ENCODE results near the gene CCDC33. TPM values are rescaled to one million over a fixed set of nuclear protein-coding genes. Genes with fewer than 3 reads are reported as not detected.
"Not testable (repeated sequence)": the region's sequence is repeated elsewhere in the genome, so short reads cannot be mapped to it uniquely, and the experiment has no call there.

CCDC33 gene
- total and polyA plus RNA-seq, 12 donors = not detected

DNA sequence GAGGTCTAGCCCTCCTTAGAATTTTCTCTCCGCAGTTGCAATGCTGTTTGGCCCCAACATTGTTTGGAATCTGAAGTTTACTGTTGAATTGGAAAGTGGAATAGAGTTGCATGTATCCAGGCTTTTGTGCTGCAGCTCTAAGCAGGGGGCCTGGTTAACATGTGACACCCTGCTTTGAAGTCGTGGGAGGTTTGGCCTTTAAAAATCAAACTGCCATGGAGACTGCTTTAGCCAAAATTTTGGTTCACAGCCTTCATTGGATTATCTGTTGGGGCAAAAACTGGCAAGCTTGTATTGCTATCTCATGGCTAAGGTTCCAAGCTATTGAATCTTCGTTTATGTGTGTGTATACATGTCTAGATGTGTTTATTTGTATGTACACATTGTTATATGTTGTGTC lies 115.5 kb downstream of the CCDC33 start:
- no peak overlapping the region for H3K4me3 ChIP-seq
- H3K4me1 ChIP-seq = no peaks in the 10 kb centered on the region
- no peak overlapping the region for H3K27ac ChIP-seq
- TF ChIP-seq, protein P1, sequence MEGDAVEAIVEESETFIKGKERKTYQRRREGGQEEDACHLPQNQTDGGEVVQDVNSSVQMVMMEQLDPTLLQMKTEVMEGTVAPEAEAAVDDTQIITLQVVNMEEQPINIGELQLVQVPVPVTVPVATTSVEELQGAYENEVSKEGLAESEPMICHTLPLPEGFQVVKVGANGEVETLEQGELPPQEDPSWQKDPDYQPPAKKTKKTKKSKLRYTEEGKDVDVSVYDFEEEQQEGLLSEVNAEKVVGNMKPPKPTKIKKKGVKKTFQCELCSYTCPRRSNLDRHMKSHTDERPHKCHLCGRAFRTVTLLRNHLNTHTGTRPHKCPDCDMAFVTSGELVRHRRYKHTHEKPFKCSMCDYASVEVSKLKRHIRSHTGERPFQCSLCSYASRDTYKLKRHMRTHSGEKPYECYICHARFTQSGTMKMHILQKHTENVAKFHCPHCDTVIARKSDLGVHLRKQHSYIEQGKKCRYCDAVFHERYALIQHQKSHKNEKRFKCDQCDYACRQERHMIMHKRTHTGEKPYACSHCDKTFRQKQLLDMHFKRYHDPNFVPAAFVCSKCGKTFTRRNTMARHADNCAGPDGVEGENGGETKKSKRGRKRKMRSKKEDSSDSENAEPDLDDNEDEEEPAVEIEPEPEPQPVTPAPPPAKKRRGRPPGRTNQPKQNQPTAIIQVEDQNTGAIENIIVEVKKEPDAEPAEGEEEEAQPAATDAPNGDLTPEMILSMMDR (IDR thresholded peaks at IDR 0.05) = no peak
- intact Hi-C loops (cut with DNase I) = no loop called here
- no peaks in the 10 kb centered on the region for H3K36me3 ChIP-seq
- H3K9me3 ChIP-seq = peaks cover 0 to 6% (median 0%) of the 10 kb centered on the region in 11 donors
- ATAC-seq = no peak
- H3K27me3 ChIP-seq = peaks cover 0 to 15% (median 6%) of the 10 kb centered on the region in 7 donors
- no peak for DNase-seq
- WGBS, 2 donors = 41 to 46% methylated on average over 3 of the region's 3 CpGs

DNA sequence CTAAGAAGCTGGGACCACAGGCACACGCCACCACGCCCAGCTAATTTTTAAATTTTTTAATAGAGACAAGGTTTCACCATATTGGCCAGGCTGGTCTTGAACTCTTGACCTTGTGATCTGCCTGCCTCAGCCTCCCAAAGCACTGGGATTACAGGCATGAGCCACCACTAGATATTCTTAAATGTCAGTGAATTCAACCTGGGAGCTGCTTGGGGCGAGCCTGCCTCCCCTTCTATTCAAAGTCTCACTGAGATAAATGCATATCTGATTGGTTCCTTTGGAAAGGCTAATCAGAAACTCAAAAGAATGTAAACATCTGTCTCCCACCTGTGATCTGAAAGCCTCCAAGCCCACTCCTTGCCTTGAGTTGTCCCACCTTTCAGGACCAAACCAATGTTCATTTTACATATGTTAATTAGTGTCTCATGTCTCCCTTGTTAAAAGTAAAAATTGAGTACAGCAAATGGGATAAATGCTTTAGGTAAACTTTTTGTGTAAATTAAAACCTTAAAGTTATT lies 116.3 kb downstream of the CCDC33 start:
- DNase-seq (no peak), ATAC-seq (no peak)
- H3K27ac ChIP-seq = no peak overlapping the region
- intact Hi-C loops (cut with DNase I) = no loop called here
- H3K9me3 ChIP-seq = peaks cover 0 to 6% (median 0%) of the 10 kb centered on the region in 11 donors
- no peaks in the 10 kb centered on the region for H3K36me3 ChIP-seq
- 77 to 87% methylated on average over 3 of the region's 3 CpGs for WGBS, 2 donors
- H3K27me3 ChIP-seq = peaks cover 0 to 15% (median 6%) of the 10 kb centered on the region in 7 donors
- no peak overlapping the region for H3K4me3 ChIP-seq
- TF ChIP-seq, protein P1 (IDR thresholded peaks at IDR 0.05) = no peak
- no peaks in the 10 kb centered on the region for H3K4me1 ChIP-seq

DNA sequence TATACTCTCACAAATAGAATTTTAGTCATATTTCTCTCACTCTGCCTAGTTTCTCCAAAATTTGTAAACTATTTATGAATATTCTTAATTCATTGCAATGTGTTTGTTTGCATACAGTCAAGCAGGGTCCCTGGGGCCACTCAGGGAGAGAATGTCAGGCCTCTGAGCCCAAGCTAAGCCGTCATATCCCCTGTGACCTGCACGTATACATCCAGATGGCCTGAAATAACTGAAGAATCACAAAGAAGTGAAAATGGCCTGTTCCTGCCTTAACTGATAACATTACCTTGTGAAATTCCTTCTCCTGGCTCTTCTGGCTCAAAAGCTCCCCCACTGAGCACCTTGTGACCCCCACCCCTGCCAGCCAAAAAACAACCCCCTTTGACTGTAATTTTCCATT lies 117.9 kb downstream of the CCDC33 start:
- WGBS, 2 donors = 69 to 74% methylated on average over 2 of the region's 2 CpGs
- intact Hi-C loops (cut with DNase I); H3K4me1 ChIP-seq; H3K36me3 ChIP-seq; H3K27ac ChIP-seq; H3K4me3 ChIP-seq; H3K9me3 ChIP-seq; DNase-seq; ATAC-seq: not testable (repeated sequence)
- peaks cover 0 to 15% (median 6%) of the 10 kb centered on the region in 7 donors for H3K27me3 ChIP-seq

DNA sequence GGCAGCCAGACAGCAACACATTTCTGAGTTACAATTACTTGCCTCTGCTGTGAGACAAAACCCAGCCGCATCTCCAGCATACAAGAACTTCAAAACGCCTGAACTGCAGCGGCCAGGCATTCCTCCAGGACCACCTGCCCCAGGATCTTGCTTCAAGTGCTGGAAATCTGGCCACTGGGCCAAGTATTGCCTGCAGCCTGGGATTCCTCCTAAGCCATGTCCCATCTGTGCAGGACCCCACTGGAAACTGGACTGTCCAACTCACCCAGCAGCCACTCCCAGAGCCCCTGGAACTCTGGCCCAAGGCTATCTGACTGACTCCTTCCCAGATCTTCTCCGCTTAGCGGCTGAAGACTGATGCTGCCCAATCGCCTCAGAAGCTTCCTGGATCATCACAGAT lies 119.9 kb downstream of the CCDC33 start:
- WGBS, 2 donors = 86 to 93% methylated on average over 6 of the region's 6 CpGs

DNA sequence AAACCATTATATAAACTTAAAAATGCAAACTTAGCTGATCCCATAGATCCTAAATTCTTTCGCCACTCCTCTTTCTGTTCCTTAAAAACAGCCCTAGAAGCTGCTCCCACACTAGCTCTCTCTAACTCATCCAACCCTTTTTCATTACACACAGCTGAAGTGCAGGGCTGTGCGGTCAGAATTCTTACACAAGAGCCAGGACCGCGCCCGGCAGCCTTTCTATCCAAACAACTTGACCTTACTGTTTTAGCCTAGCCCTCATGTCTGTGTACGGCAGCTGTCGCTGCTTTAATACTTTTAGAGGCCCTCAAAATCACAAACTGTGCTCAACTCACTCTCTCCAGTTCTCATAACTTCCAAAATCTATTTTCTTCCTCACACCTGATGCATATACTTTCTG lies 121.4 kb downstream of the CCDC33 start:
- H3K9me3 ChIP-seq; intact Hi-C loops (cut with DNase I); H3K36me3 ChIP-seq; DNase-seq; H3K27ac ChIP-seq; ATAC-seq; H3K27me3 ChIP-seq; H3K4me3 ChIP-seq; H3K4me1 ChIP-seq: not testable (repeated sequence)
- WGBS, 2 donors = 90 to 93% methylated on average over 7 of the region's 7 CpGs

More for the DNA sequence above, 119.9 kb downstream of the CCDC33 start:
- H3K27me3 ChIP-seq; H3K9me3 ChIP-seq; H3K27ac ChIP-seq; intact Hi-C loops (cut with DNase I); H3K4me3 ChIP-seq; ATAC-seq; H3K36me3 ChIP-seq; H3K4me1 ChIP-seq; DNase-seq: not testable (repeated sequence)

DNA sequence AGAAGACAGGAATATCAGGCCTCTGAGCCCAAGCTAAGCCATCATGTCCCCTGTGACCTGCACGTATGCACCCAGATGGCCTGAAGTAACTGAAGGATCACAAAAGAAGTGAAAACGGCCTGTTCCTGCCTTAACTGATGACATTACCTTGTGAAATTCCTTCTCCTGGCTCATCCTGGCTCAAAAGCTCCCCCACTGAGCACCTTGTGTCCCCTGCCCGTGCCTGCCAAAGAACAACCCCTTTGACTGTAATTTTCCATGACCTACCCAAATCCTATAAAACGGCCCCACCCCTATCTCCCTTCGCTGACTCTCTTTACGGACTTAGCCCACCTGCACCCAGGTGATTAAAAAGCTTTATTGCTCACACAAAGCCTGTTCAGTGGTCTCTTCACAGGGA lies 123.2 kb downstream of the CCDC33 start:
- H3K9me3 ChIP-seq; H3K4me1 ChIP-seq; H3K27ac ChIP-seq; H3K4me3 ChIP-seq; H3K27me3 ChIP-seq; ATAC-seq; DNase-seq; H3K36me3 ChIP-seq; intact Hi-C loops (cut with DNase I): not testable (repeated sequence)
- 70 to 72% methylated on average over 6 of the region's 6 CpGs for WGBS, 2 donors

DNA sequence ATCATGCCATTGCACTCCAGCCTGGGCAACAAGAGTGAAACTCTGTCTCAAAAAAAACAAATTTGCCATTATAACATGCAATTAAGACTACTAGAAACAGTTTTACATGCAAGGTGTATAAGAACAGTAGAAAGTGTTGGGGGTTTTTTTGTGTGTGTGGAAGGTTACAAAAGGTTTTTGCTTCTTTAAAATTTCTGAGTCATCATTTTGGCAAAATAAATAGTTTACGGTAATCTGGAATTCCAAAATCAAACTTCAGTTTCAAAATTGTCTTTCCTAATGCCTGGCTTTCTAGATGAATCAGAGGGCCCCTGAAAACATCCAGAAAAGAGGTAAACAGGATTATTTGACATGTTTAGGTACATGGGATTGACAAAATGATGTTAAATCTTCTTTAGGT lies 124.7 kb downstream of the CCDC33 start:
- peaks cover 0 to 18% (median 3%) of the 10 kb centered on the region in 7 donors for H3K27me3 ChIP-seq
- H3K4me1 ChIP-seq; H3K27ac ChIP-seq; H3K36me3 ChIP-seq; H3K4me3 ChIP-seq; H3K9me3 ChIP-seq; ATAC-seq; DNase-seq; intact Hi-C loops (cut with DNase I): not testable (repeated sequence)
- 56 to 70% methylated on average over 1 of the region's 1 CpG for WGBS, 2 donors

Data from heart right ventricle (tissue), 16 donors.